ENCODE data around the gene DMD.
"Not testable (repeated sequence)": the region's sequence is repeated elsewhere in the genome, so short reads cannot be mapped to it uniquely, and the experiment has no call there.

The DMD gene

DNA sequence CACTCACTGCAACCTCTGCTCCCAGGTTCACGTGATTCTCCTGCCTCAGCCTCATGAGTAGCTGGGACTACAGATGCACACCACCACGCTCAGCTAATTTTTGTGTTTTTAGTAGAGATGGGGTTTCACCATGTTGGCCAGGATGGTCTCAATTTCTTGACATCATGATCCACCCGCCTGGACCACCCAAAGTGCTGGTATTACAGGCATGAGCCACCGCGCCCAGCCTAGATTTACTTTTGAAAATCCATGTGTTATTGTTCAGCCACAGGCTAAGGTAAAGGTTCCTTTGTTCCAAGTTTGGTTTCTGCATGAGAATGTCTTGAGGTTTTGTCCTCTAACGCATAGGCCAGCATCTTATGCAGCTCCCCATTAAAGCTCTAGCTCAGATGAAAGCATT, 371.6 kb downstream of the DMD start:
- no peak for DNase-seq

GRCh38 chrX:32825009-32825408, 386.3 kb downstream of the DMD start:
- DNase-seq, result no peak

DNA sequence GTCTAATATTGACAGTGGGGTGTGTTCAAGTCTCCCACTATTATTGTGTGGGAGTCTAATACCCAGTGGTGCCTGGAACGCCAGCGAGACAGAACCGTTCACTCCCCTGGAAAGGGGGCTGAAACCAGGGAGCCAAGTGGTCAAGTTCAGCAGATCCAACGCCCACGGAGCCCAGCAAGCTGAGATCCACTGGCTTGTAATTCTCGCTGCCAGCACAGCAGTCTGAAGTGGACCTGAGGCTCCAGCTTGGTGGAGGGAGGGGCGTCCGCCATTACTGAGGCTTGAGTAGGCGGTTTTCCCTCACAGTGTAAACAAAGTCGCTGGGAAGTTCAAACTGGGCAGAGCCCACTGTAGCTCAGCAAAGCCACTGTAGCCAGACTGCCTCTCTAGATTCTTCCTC, 407.3 kb downstream of the DMD start:
- DNase-seq, result no peak

- DNase-seq, result no peak
Observed at GRCh38 chrX:32798990-32799389, 412.4 kb downstream of the DMD start.

DNA sequence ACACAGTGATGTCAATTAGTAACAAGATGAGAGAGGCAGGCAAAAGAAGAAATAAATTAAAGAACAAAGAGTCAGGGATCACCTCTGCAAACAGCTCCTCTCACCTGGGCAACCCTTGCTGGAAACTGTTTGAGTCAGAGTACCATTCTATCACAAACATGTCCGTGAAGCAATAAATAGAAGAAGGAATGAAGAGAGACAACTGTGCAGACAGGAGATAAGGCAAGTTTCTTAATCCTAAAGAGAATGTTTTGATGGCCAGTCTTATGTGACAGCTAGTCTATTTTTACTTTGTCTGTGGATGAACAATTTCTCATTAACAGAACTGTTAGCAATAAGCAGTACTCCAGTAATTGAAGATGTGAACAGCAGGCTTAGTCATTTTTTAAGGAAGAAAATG, 422.4 kb downstream of the DMD start:
- no peak for DNase-seq

GRCh38 chrX:32780109-32780508, 431.2 kb downstream of the DMD start:
- DNase-seq, result no peak

- DNase-seq, result no peak
Observed at GRCh38 chrX:32778965-32779364, 432.4 kb downstream of the DMD start.

GRCh38 chrX:32774966-32775365, 436.4 kb downstream of the DMD start:
- DNase-seq, result no peak

DNA sequence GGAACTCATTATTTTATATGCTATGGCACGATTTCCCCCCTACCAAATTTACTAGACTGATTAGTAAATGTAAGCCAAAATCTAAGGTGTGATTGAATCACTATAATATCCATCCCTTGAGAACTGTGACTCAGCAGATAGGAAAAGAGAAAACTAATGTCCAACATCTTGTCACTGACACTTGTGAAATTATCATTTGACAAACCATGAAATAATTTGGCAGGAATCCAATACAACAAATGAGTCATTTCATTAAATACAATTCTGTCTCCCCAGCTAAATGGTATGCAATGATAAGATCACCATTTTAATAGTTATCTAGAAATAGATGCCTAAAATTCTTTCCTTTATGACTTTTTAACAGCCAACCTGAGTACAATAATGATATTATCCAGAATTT, 462.3 kb downstream of the DMD start:
- DNase-seq, result no peak

- DNase-seq, result no peak
Observed at GRCh38 chrX:32745323-32745722, 466.0 kb downstream of the DMD start.

GRCh38 chrX:32744921-32745320, 466.4 kb downstream of the DMD start:
- no peak for DNase-seq

DNA sequence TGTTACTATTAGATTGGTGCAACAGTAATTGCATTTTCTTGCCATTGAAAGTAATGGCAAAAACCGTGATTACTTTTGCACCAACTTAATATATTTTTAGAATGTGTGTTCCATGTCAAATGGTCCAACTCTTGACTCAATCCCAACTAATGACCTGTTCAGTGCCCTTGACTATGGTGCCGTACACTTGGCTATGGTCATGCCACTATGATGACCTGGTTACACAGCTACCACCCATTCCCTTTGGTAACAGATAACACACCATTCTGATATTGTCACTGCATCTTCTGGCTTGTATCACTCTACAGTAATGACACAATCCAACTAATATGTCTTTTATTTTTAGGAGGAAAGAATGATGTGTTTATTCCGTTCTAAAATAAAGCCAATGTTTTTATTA, 469.4 kb downstream of the DMD start:
- no peak for DNase-seq

DNA sequence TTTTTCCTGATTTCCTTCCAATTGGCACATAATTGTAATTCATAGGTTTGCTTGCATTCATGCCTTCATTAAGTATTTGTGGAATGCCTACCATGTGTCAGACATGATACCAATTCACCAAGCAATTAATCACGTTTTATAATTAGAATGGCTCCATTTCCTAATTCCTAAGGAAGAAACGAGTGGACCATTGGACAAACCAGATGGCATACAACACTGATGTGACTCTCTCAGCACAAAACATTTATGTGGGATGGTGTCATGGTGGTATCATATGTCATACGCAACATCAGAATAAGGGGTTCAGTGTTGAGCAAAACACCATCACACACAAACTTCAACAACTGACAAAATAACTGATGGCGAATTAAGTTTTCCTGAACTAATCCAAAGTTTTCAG, 502.8 kb downstream of the DMD start:
- DNase-seq, result no peak

- not testable (repeated sequence) for DNase-seq
Observed at GRCh38 chrX:32705385-32705784, 506.0 kb downstream of the DMD start.

DNA sequence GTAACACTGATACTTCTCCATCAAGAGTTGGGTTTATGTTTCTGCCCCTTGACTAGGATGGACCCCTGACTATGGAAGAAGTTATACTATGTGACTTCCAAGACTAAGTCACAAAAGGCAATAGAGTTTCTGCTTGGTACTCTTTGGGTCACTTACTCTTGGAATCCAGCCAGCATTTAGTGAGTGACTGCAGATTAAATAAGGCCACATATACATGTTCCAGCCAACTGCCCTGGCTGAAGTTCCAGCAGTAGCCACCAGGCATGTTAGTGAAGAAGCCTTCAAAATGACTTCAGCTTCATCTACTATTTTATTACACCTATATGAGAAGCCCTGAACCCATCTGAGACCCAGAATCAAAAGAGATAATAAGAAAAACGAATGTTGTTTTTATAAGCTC, 524.0 kb downstream of the DMD start:
- DNase-seq, result no peak

- DNase-seq, result no peak
Observed at GRCh38 chrX:32678487-32678886, 532.9 kb downstream of the DMD start.

GRCh38 chrX:32673193-32673592, 538.2 kb downstream of the DMD start:
- no peak for DNase-seq

- DNase-seq, result no peak
Observed at GRCh38 chrX:32662516-32662915, 548.8 kb downstream of the DMD start.

- no peak for DNase-seq
Observed at GRCh38 chrX:32644476-32645245, 566.7 kb downstream of the DMD start.

- no peak for DNase-seq
Observed at GRCh38 chrX:32642283-32642682, 569.1 kb downstream of the DMD start.

GRCh38 chrX:32618154-32618553, 593.2 kb downstream of the DMD start:
- no peak for DNase-seq

GRCh38 chrX:32614707-32615106, 596.6 kb downstream of the DMD start:
- DNase-seq, result no peak

DNA sequence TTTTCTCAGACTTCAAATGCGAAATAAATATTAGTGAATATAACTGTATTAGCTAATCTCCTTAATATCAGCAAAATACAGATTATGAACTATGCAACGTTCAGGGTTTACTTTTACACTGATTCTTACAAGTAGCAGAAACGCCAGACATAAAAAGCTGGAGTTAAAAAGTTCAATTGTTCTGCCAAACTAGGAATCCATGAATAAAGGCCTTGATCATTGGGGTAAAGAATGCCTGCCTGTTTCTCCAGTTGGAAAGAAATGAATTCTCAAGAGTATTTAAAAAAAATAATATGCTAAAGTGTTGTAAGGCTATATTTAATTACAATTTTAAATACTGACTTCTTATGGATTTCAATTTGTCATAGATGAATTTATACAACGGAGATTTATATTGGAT, 612.2 kb downstream of the DMD start:
- no peak for DNase-seq

- no peak for DNase-seq
Observed at GRCh38 chrX:32598707-32599106, 612.6 kb downstream of the DMD start.

DNA sequence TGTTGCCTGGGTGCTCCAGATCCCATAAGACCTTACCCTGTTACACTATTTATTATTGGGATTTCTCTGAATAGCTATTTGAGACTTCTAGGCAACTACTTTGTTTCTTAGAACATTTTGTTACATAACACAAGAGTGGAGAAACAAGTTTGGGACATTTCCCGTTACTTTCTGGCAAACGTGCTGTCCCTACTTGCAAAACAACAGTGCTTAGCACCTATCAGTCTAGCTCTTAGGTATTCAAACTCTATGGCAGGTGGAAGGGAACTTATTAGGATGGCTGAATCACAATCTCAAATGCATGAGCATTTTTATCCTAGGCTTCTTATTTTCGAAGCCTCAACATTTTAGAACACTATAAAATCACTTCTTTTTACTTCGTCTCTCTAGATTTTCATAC, 613.6 kb downstream of the DMD start:
- no peak for DNase-seq

Data from NCI-H1048 (cell line).